ENCODE data around the gene ETV5.
"Not testable (repeated sequence)": the region's sequence is repeated elsewhere in the genome, so short reads cannot be mapped to it uniquely, and the experiment has no call there.

The ETV5 gene

DNA sequence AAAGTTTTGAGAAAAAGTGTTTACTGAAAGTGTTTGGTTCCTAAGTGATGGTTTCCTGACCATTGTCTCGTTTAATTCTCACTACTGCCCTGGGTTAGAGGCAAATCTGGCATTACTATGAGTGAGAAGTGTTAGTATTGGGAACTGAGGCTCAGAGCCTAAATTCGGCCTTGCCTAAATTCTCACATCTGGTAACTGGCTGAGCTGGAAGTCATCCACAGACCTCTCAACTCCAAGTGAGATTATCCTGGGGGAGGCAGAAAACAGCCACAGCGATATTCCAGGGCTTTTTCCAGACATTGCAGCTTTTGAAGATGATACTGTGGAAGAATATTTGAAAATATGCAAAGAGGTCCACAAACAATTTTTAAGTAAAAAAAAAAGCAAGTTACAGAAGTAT is 86.0 kb downstream of the ETV5 start:
- no peak for DNase-seq (ENCODE audit: low read depth, low spot score)

- peak; percentile 76 for DNase-seq (ENCODE audit: low read depth, low spot score)
These were observed 87.1 kb downstream of the ETV5 start for GRCh38 chr3:186021673-186022362.

- DNase-seq (ENCODE audit: low read depth, low spot score): not testable (repeated sequence)
These were observed 87.6 kb downstream of the ETV5 start for GRCh38 chr3:186021250-186021649.

DNA sequence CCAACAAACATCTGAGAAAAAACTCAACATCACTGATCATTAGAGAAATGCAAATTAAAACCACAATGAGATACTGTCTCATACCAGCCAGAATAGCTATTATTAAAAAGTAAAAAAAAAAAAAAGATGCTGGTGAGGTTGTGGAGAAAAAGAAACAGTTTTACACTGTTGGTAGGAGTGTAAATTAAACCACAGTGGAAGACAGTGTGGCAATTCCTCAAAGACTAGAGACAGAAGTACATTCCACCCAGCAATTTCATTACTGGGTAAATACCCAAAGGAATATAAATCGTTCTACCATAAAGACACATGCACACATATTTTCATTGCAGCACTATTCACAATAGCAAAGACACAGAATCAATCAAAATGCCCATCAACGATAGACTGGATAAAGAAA is 89.6 kb downstream of the ETV5 start:
- DNase-seq (ENCODE audit: low read depth, low spot score): not testable (repeated sequence)

DNA sequence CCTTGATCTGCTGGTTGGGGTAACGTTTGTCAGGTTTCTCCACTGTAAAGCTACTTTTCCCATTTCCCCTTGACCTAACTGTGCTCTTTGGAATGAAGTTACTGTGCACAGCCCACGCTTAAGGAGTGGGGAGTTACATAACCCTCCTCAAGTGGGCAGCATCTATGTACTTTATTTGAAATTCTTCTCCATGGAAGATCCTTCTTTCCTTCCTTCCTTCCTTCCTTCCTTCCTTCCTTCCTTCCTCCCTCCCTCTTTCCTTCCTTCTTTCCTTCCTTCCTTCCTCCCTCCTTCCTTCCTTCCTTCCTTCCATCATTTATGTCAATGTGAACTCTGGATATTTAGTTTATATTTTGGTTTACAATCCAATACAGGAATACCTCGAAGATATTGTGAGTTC is 94.0 kb downstream of the ETV5 start:
- DNase-seq (ENCODE audit: low read depth, low spot score): no peak

GRCh38 chr3:186013312-186013711 is 95.6 kb downstream of the ETV5 start:
- DNase-seq (ENCODE audit: low read depth, low spot score): no peak

- no peak for DNase-seq (ENCODE audit: low read depth, low spot score)
These were observed 96.8 kb downstream of the ETV5 start for GRCh38 chr3:186012137-186012536.

DNA sequence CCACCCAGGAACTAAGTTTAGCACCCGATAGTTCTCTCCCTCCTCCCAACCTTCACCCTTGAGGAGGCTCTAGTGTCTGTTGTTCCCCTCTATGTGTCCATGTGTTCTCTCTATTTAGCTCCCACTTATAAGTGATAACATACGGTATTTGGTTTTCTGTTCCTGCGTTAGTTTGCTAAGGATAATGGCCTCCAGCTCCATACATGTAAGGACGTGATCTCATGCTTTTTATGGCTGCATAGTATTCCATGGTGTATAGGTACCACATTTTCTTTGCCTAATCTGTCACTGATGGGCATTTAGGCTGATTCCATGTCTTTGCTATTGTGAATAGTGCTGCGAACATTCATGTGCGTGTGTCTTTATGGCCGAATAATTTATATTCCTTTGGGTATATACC is 104.2 kb downstream of the ETV5 start:
- DNase-seq (ENCODE audit: low read depth, low spot score): no peak

- no peak for DNase-seq (ENCODE audit: low read depth, low spot score)
These were observed 104.7 kb downstream of the ETV5 start for GRCh38 chr3:186004209-186004608.

DNA sequence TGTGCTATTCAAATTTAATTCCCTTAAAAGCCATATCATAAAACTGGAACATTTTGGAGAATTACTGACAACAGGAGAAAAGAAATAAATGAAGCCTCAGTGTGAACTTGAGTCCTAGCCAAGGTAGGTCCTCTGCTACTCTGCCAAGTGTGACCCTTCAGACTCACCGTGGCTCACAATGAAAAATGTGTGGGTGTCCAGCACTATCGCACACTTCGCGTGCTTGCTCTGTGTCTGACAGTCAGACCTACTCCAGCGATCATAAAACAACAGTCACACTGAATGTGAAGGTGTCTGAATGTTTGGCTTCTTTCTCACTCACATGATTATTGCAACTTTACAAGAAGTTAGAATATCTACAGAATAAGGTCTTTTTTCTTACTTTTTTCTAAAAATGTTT is 105.3 kb downstream of the ETV5 start:
- DNase-seq (ENCODE audit: low read depth, low spot score): no peak

DNA sequence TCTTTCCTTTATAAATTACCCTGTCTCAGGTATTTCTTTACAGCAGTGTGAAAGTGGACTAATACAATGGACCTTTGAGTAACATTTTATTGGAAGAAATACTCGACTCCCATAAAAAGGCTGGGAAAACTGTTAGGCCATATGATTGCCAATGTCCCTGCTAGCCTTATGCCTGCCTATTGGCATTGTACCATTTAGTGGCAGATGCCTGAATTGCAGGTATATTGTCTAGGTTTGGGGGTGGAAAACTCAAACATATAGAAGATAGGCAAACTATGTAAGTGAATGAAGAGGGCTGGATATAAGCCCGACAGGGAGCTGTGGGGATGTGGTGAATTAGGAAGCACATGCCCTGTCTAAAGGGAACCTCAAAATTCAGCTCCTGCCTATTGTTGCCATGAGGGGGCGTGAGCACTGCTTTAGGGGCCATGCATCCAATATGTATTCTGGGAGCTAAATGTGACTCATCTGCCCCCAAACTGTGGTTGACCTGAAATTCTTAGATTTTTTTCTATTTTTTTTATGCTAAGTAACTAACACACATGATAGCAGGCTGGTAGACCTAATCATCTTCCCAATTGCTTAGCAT is 105.9 kb downstream of the ETV5 start:
- DNase-seq (ENCODE audit: low read depth, low spot score): no peak

- no peak for DNase-seq (ENCODE audit: low read depth, low spot score)
These were observed 107.0 kb downstream of the ETV5 start for GRCh38 chr3:186001842-186002241.

- no peak for DNase-seq (ENCODE audit: low read depth, low spot score)
These were observed 109.7 kb downstream of the ETV5 start for GRCh38 chr3:185999221-185999620.

- no peak for DNase-seq (ENCODE audit: low read depth, low spot score)
These were observed 110.8 kb downstream of the ETV5 start for GRCh38 chr3:185998136-185998535.

DNA sequence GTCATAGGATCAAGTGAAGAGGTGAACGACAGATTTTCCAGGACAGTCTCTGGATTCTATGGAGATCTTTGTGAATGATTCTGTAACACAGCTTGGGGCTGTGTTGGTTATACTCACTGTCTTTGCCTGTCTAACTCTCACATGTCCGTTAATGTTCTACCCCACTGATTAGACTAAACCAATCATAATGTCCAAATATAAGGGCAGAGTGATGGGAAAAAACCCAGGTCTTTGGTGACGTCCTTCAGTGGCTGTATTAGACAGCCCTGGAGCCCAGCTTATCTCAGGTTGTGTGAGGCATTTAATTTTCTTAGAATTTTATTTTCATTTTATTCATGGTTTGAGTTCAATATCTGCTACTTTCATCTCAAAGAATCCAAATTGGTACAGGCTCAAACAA is 111.8 kb downstream of the ETV5 start:
- no peak for DNase-seq (ENCODE audit: low read depth, low spot score)
